C4-2B (cell line): ENCODE results near the gene DUSP10.

Source experiments
- CTCF ChIP-seq: fragments of 450-650 bp; conservative IDR thresholded peaks from 2 replicates; pipeline ENCODE4 v1.5.1; 2017; ENCODE audit warnings: mild to moderate bottlenecking
- ZFX ChIP-seq: fragments of 450-650 bp; IDR thresholded peaks from 2 replicates; pipeline ENCODE4 v1.6.1; 2017

- TF ChIP-seq CTCF (no peak), ZFX (no peak)
These were observed 41.8 kb downstream of the DUSP10 start for GRCh38 chr1:221699978-221700519.
